ENCODE data around the gene APEH. TPM values are rescaled to one million over a fixed set of nuclear protein-coding genes. Genes with fewer than 3 reads are reported as not detected.

APEH gene
- total RNA-seq (ENCODE audit: insufficient read depth, low replicate concordance) = 66.7 TPM

GRCh38 chr3:49673715-49674496, at the start of gene APEH:
Gene APEH (plus strand): TSS chr3:49674351. CDS start chr3:49674402, 51 bp downstream.
- peak; percentile 97 for DNase-seq (ENCODE audit: low spot score)

GRCh38 chr3:49625071-49625470, 49.1 kb upstream of the APEH start:
- DNase-seq (ENCODE audit: low spot score) = no peak

- DNase-seq (ENCODE audit: low spot score) = no peak
Observed at GRCh38 chr3:49626101-49626581, 48.0 kb upstream of the APEH start.

- DNase-seq (ENCODE audit: low spot score) = no peak
Observed at GRCh38 chr3:49626796-49627195, 47.4 kb upstream of the APEH start.

GRCh38 chr3:49627634-49628033, 46.5 kb upstream of the APEH start:
- DNase-seq (ENCODE audit: low spot score) = no peak

- DNase-seq (ENCODE audit: low spot score) = no peak
Observed at GRCh38 chr3:49628249-49628648, 45.9 kb upstream of the APEH start.

GRCh38 chr3:49629451-49629850, 44.7 kb upstream of the APEH start:
- DNase-seq (ENCODE audit: low spot score) = no peak

GRCh38 chr3:49629866-49630265, 44.3 kb upstream of the APEH start:
- no peak for DNase-seq (ENCODE audit: low spot score)

GRCh38 chr3:49630784-49631183, 43.4 kb upstream of the APEH start:
- DNase-seq (ENCODE audit: low spot score) = no peak

- DNase-seq (ENCODE audit: low spot score) = no peak
Observed at GRCh38 chr3:49634736-49635135, 39.4 kb upstream of the APEH start.

GRCh38 chr3:49636883-49637609, 37.1 kb upstream of the APEH start:
- no peak for DNase-seq (ENCODE audit: low spot score)

- peak; percentile 80 for DNase-seq (ENCODE audit: low spot score)
Observed at GRCh38 chr3:49638445-49638844, 35.7 kb upstream of the APEH start.

- DNase-seq (ENCODE audit: low spot score) = no peak
Observed at GRCh38 chr3:49639551-49639950, 34.6 kb upstream of the APEH start.

GRCh38 chr3:49641292-49641691, 32.9 kb upstream of the APEH start:
- no peak for DNase-seq (ENCODE audit: low spot score)

- no peak for DNase-seq (ENCODE audit: low spot score)
Observed at GRCh38 chr3:49641921-49642707, 32.0 kb upstream of the APEH start.

- no peak for DNase-seq (ENCODE audit: low spot score)
Observed at GRCh38 chr3:49642708-49643145, 31.4 kb upstream of the APEH start.

- no peak for DNase-seq (ENCODE audit: low spot score)
Observed at GRCh38 chr3:49644684-49645083, 29.5 kb upstream of the APEH start.

- no peak for DNase-seq (ENCODE audit: low spot score)
Observed at GRCh38 chr3:49646236-49646635, 27.9 kb upstream of the APEH start.

- no peak for DNase-seq (ENCODE audit: low spot score)
Observed at GRCh38 chr3:49647741-49648140, 26.4 kb upstream of the APEH start.

GRCh38 chr3:49648354-49649019, 25.7 kb upstream of the APEH start:
- DNase-seq (ENCODE audit: low spot score) = no peak

- no peak for DNase-seq (ENCODE audit: low spot score)
Observed at GRCh38 chr3:49649576-49649975, 24.6 kb upstream of the APEH start.

All from umbilical cord (tissue), 2 donors.